WTC11 (cell line): ENCODE data around the gene NEURL1B. TPM values are rescaled to one million over a fixed set of nuclear protein-coding genes. Genes with fewer than 3 reads are reported as not detected.
A peak's percentile ranks its signal among the peaks of the same experiment; 100 is the strongest.

ENCODE experiments used
- ATAC-seq: fragments of 200-7000 bp; cut with Tn5 transposase; 2 replicates; pipeline ENCODE4 v1.10.0; 2021; ENCODE audit warnings: mild to moderate bottlenecking, moderate library complexity
- CTCF ChIA-PET: fragments of 300-600 bp; sonication (Branson Sonifier 250); formaldehyde crosslinking; loops from one replicate; lab custom pipeline; 2021; ENCODE audit warnings: antibody characterized with exemption; lab: Charles Lee
- POLR2A ChIA-PET: fragments of 350-600 bp; sonication (Branson Sonifier 250); formaldehyde crosslinking; loops from one replicate; lab custom pipeline; 2021; ENCODE audit warnings: antibody characterized with exemption; lab: Charles Lee
- DNase-seq: peaks from one replicate; pipeline ENCODE4 v3.0.0; 2021; ENCODE audit warnings: low spot score
- H3K27ac Mint-ChIP-seq: 2 replicates; pipeline ENCODE4 v1.8.0; 2021; ENCODE audit warnings: mixed read lengths
- H3K27me3 Mint-ChIP-seq: 2 replicates; pipeline ENCODE4 v1.8.0; 2021; ENCODE audit warnings: low read depth, mild to moderate bottlenecking, moderate library complexity, mixed read lengths
- H3K36me3 Mint-ChIP-seq: 2 replicates; pipeline ENCODE4 v1.8.0; 2021; ENCODE audit warnings: mixed read lengths
- H3K4me1 Mint-ChIP-seq: 2 replicates; pipeline ENCODE4 v1.8.0; 2022; ENCODE audit warnings: mixed read lengths
- H3K4me3 Mint-ChIP-seq: 2 replicates; pipeline ENCODE4 v1.8.0; 2021; ENCODE audit warnings: mild to moderate bottlenecking, moderate library complexity, mixed read lengths
- H3K9me3 Mint-ChIP-seq: 2 replicates; pipeline ENCODE4 v1.8.0; 2021; ENCODE audit warnings: mixed read lengths
- EMX1 ChIP-seq: fragments of 250-450 bp; sonication (Bioruptor Pico); IDR thresholded peaks from 2 replicates; pipeline ENCODE4 v1.8.0; 2021; ENCODE audit warnings: mild to moderate bottlenecking
- ETV6 ChIP-seq: sonication (generic); formaldehyde crosslinking; IDR thresholded peaks from 2 replicates; pipeline ENCODE4 v1.8.1; 2022; ENCODE audit warnings: mild to moderate bottlenecking, missing genetic modification reagents
- GABPB1 ChIP-seq: sonication (generic); formaldehyde crosslinking; IDR thresholded peaks from 2 replicates; pipeline ENCODE4 v1.8.1; 2023; ENCODE audit warnings: mild to moderate bottlenecking, missing genetic modification reagents
- IRF2 ChIP-seq: sonication (generic); formaldehyde crosslinking; IDR thresholded peaks from 2 replicates; pipeline ENCODE4 v1.8.0; 2022; ENCODE audit warnings: low read depth, missing genetic modification reagents, borderline replicate concordance
- NFYB ChIP-seq: sonication (generic); formaldehyde crosslinking; conservative IDR thresholded peaks from 2 replicates; pipeline ENCODE4 v1.8.0; 2022; ENCODE audit warnings: low read depth, missing genetic modification reagents
- NR3C1 ChIP-seq: sonication (generic); formaldehyde crosslinking; conservative IDR thresholded peaks from 2 replicates; pipeline ENCODE4 v1.8.1; 2023; ENCODE audit warnings: low read depth, mild to moderate bottlenecking, missing genetic modification reagents
- SOX15 ChIP-seq: fragments of 250-450 bp; sonication (Bioruptor Pico); IDR thresholded peaks from 2 replicates; pipeline ENCODE4 v1.9.0; 2021; ENCODE audit warnings: mild to moderate bottlenecking
- ZBTB21 ChIP-seq: sonication (generic); formaldehyde crosslinking; IDR thresholded peaks from 2 replicates; pipeline ENCODE4 v1.8.1; 2023; ENCODE audit warnings: mild to moderate bottlenecking, missing genetic modification reagents, borderline replicate concordance
- ZNF263 ChIP-seq: sonication (generic); formaldehyde crosslinking; IDR thresholded peaks from 2 replicates; pipeline ENCODE4 v1.8.1; 2022; ENCODE audit warnings: low read depth, mild to moderate bottlenecking, moderate library complexity, missing genetic modification reagents
- ZNF317 ChIP-seq: sonication (generic); formaldehyde crosslinking; IDR thresholded peaks from 2 replicates; pipeline ENCODE4 v1.8.1; 2023; ENCODE audit warnings: low read depth, mild to moderate bottlenecking, moderate library complexity, missing genetic modification reagents, borderline replicate concordance
- ZNF396 ChIP-seq: fragments of 250-450 bp; sonication (Bioruptor Pico); IDR thresholded peaks from 2 replicates; pipeline ENCODE4 v1.8.0; 2021; ENCODE audit warnings: mild to moderate bottlenecking, moderate library complexity, borderline replicate concordance
- ZNF416 ChIP-seq: fragments of 250-450 bp; sonication (Bioruptor Pico); IDR thresholded peaks from 2 replicates; pipeline ENCODE4 v1.9.0; 2021; ENCODE audit warnings: mild to moderate bottlenecking, inconsistent platforms
- total RNA-seq: library from RNA; stranded (reverse); gene quantifications from 3 replicates; pipeline ENCODE4 v1.2.3, GENCODE V29; 2021
- TF ChIP-seq, protein P1 (sequence below): sonication (generic); formaldehyde crosslinking; IDR thresholded peaks from 2 replicates; pipeline ENCODE4 v1.8.0; 2022; ENCODE audit warnings: missing genetic modification reagents
- TF ChIP-seq, protein P2 (sequence below): sonication (generic); formaldehyde crosslinking; IDR thresholded peaks from 2 replicates; pipeline ENCODE4 v1.8.0; 2023; ENCODE audit warnings: missing genetic modification reagents
- TF ChIP-seq, protein P3 (sequence below): sonication (generic); formaldehyde crosslinking; IDR thresholded peaks from 2 replicates; pipeline ENCODE4 v1.8.0; 2023; ENCODE audit warnings: missing genetic modification reagents, mild to moderate bottlenecking, borderline replicate concordance
- TF ChIP-seq, protein P4 (sequence below): sonication (generic); formaldehyde crosslinking; IDR thresholded peaks from 2 replicates; pipeline ENCODE4 v1.8.1; 2023; ENCODE audit warnings: mild to moderate bottlenecking, moderate library complexity, missing genetic modification reagents
- TF ChIP-seq, protein P5 (sequence below): sonication (generic); formaldehyde crosslinking; IDR thresholded peaks from 2 replicates; pipeline ENCODE4 v1.8.0; 2022; ENCODE audit warnings: mild to moderate bottlenecking, missing genetic modification reagents
- TF ChIP-seq, protein P6 (sequence below): sonication (generic); formaldehyde crosslinking; conservative IDR thresholded peaks from 2 replicates; pipeline ENCODE4 v1.8.1; 2022; ENCODE audit warnings: mild to moderate bottlenecking, missing genetic modification reagents
- TF ChIP-seq, protein P7 (sequence below): sonication (generic); formaldehyde crosslinking; IDR thresholded peaks from 2 replicates; pipeline ENCODE4 v1.8.1; 2023; ENCODE audit warnings: mild to moderate bottlenecking, missing genetic modification reagents, moderate library complexity
- TF ChIP-seq, protein P8 (sequence below): sonication (generic); formaldehyde crosslinking; IDR thresholded peaks from 2 replicates; pipeline ENCODE4 v1.8.1; 2023; ENCODE audit warnings: mild to moderate bottlenecking, missing genetic modification reagents

The NEURL1B gene
- total RNA-seq, 1 experiment from 2014 or later = 9.8 TPM

DNA sequence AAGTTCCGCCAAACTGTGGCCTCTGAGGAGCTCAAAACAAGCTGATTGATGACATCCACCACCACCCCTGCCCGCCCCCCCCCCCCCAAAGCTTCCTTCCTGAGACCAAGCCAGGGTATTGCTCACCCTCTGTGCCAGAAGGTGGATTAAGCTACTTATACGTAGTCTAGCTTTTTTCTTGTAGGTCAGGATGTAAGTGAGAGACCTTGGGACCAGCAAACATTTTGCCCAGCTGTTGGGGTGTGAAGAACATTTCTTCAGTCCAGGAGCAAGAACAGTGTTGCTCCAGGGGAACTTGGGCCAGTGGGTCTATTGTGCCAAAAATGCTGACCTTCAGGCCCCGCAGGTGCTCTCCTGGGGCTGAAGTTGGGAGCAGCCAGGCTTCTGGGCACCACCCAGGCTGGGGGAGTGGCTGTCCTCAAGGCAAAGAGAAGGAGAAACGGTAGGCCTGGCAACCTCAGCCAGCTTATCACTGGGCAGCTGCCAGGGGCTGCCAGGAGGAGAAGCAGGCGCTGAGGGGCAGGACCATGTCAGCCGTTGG is 18.0 kb downstream of the NEURL1B start (continued):
- TF ChIP-seq, protein P1, sequence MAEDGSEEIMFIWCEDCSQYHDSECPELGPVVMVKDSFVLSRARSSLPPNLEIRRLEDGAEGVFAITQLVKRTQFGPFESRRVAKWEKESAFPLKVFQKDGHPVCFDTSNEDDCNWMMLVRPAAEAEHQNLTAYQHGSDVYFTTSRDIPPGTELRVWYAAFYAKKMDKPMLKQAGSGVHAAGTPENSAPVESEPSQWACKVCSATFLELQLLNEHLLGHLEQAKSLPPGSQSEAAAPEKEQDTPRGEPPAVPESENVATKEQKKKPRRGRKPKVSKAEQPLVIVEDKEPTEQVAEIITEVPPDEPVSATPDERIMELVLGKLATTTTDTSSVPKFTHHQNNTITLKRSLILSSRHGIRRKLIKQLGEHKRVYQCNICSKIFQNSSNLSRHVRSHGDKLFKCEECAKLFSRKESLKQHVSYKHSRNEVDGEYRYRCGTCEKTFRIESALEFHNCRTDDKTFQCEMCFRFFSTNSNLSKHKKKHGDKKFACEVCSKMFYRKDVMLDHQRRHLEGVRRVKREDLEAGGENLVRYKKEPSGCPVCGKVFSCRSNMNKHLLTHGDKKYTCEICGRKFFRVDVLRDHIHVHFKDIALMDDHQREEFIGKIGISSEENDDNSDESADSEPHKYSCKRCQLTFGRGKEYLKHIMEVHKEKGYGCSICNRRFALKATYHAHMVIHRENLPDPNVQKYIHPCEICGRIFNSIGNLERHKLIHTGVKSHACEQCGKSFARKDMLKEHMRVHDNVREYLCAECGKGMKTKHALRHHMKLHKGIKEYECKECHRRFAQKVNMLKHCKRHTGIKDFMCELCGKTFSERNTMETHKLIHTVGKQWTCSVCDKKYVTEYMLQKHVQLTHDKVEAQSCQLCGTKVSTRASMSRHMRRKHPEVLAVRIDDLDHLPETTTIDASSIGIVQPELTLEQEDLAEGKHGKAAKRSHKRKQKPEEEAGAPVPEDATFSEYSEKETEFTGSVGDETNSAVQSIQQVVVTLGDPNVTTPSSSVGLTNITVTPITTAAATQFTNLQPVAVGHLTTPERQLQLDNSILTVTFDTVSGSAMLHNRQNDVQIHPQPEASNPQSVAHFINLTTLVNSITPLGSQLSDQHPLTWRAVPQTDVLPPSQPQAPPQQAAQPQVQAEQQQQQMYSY (CRISPR knock-in tag) = no peak
- TF ChIP-seq ZNF263 (CRISPR knock-in tag) = no peak
- TF ChIP-seq, all 79 proteins: peak for 0

DNA sequence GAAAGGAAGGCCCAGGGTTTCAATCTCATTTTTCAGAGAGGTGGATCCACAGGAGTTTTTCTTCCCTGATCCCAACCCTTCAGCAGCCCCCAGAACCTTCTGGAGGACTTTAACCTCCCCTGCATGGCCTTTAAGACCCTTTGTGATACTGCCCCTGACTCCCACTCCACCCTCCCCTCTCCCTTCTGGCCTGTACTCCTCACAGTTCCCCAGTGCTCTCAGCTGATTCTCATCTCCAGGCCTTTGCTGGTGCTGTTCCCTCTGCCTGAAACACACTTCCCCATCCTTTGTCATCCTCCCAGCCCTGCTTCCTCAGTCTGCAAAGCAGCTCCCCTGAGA is 18.5 kb downstream of the NEURL1B start:
- POLR2A ChIA-PET = interaction anchor here (1.6 kb wide), 1 partner anchor 74 kb away, joined by 4 read pairs; no protein-coding TSS in a partner anchor
- DNase-seq = no peak
- no peak overlapping the region for H3K4me3 Mint-ChIP-seq
- H3K36me3 Mint-ChIP-seq = peaks cover 21% of the 10 kb centered on the region
- H3K27me3 Mint-ChIP-seq = peaks cover 20% of the 10 kb centered on the region
- peaks cover 11% of the 10 kb centered on the region for H3K4me1 Mint-ChIP-seq
- ATAC-seq = no peak
- H3K9me3 Mint-ChIP-seq = peaks cover 24% of the 10 kb centered on the region
- peak overlapping the region; percentile 14; the same call in 1 of the 2 replicates for H3K27ac Mint-ChIP-seq
- CTCF ChIA-PET = interaction anchor here (0.7 to 1.9 kb wide), 10 partner anchors 10 to 207 kb away, joined by 3 to 7 read pairs (median 3); partner anchors contain the start of gene NEURL1B
- TF ChIP-seq, protein P2, sequence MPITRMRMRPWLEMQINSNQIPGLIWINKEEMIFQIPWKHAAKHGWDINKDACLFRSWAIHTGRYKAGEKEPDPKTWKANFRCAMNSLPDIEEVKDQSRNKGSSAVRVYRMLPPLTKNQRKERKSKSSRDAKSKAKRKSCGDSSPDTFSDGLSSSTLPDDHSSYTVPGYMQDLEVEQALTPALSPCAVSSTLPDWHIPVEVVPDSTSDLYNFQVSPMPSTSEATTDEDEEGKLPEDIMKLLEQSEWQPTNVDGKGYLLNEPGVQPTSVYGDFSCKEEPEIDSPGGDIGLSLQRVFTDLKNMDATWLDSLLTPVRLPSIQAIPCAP (CRISPR knock-in tag) = no peak
- no peak for TF ChIP-seq NR3C1 (CRISPR knock-in tag)
- no peak for TF ChIP-seq ZNF317 (CRISPR knock-in tag)
- TF ChIP-seq ZNF416 (CRISPR knock-in tag) = no peak
- no peak for TF ChIP-seq GABPB1 (CRISPR knock-in tag)
- TF ChIP-seq IRF2 (CRISPR knock-in tag) = no peak
- TF ChIP-seq, protein P3, sequence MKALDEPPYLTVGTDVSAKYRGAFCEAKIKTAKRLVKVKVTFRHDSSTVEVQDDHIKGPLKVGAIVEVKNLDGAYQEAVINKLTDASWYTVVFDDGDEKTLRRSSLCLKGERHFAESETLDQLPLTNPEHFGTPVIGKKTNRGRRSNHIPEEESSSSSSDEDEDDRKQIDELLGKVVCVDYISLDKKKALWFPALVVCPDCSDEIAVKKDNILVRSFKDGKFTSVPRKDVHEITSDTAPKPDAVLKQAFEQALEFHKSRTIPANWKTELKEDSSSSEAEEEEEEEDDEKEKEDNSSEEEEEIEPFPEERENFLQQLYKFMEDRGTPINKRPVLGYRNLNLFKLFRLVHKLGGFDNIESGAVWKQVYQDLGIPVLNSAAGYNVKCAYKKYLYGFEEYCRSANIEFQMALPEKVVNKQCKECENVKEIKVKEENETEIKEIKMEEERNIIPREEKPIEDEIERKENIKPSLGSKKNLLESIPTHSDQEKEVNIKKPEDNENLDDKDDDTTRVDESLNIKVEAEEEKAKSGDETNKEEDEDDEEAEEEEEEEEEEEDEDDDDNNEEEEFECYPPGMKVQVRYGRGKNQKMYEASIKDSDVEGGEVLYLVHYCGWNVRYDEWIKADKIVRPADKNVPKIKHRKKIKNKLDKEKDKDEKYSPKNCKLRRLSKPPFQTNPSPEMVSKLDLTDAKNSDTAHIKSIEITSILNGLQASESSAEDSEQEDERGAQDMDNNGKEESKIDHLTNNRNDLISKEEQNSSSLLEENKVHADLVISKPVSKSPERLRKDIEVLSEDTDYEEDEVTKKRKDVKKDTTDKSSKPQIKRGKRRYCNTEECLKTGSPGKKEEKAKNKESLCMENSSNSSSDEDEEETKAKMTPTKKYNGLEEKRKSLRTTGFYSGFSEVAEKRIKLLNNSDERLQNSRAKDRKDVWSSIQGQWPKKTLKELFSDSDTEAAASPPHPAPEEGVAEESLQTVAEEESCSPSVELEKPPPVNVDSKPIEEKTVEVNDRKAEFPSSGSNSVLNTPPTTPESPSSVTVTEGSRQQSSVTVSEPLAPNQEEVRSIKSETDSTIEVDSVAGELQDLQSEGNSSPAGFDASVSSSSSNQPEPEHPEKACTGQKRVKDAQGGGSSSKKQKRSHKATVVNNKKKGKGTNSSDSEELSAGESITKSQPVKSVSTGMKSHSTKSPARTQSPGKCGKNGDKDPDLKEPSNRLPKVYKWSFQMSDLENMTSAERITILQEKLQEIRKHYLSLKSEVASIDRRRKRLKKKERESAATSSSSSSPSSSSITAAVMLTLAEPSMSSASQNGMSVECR = no peak
- no peak for TF ChIP-seq ZBTB21 (CRISPR knock-in tag)
- no peak for TF ChIP-seq EMX1
- TF ChIP-seq, protein P4, sequence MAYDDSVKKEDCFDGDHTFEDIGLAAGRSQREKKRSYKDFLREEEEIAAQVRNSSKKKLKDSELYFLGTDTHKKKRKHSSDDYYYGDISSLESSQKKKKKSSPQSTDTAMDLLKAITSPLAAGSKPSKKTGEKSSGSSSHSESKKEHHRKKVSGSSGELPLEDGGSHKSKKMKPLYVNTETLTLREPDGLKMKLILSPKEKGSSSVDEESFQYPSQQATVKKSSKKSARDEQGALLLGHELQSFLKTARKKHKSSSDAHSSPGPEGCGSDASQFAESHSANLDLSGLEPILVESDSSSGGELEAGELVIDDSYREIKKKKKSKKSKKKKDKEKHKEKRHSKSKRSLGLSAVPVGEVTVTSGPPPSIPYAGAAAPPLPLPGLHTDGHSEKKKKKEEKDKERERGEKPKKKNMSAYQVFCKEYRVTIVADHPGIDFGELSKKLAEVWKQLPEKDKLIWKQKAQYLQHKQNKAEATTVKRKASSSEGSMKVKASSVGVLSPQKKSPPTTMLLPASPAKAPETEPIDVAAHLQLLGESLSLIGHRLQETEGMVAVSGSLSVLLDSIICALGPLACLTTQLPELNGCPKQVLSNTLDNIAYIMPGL (CRISPR knock-in tag) = no peak
- TF ChIP-seq, protein P5, sequence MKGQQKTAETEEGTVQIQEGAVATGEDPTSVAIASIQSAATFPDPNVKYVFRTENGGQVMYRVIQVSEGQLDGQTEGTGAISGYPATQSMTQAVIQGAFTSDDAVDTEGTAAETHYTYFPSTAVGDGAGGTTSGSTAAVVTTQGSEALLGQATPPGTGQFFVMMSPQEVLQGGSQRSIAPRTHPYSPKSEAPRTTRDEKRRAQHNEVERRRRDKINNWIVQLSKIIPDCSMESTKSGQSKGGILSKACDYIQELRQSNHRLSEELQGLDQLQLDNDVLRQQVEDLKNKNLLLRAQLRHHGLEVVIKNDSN = no peak
- TF ChIP-seq, protein P6, sequence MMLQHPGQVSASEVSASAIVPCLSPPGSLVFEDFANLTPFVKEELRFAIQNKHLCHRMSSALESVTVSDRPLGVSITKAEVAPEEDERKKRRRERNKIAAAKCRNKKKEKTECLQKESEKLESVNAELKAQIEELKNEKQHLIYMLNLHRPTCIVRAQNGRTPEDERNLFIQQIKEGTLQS = no peak
- TF ChIP-seq, protein P7, sequence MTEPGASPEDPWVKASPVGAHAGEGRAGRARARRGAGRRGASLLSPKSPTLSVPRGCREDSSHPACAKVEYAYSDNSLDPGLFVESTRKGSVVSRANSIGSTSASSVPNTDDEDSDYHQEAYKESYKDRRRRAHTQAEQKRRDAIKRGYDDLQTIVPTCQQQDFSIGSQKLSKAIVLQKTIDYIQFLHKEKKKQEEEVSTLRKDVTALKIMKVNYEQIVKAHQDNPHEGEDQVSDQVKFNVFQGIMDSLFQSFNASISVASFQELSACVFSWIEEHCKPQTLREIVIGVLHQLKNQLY (CRISPR knock-in tag) = no peak
- TF ChIP-seq ETV6 (CRISPR knock-in tag) = no peak
- TF ChIP-seq SOX15 (CRISPR knock-in tag) = no peak
- no peak for TF ChIP-seq NFYB
- TF ChIP-seq, protein P8, sequence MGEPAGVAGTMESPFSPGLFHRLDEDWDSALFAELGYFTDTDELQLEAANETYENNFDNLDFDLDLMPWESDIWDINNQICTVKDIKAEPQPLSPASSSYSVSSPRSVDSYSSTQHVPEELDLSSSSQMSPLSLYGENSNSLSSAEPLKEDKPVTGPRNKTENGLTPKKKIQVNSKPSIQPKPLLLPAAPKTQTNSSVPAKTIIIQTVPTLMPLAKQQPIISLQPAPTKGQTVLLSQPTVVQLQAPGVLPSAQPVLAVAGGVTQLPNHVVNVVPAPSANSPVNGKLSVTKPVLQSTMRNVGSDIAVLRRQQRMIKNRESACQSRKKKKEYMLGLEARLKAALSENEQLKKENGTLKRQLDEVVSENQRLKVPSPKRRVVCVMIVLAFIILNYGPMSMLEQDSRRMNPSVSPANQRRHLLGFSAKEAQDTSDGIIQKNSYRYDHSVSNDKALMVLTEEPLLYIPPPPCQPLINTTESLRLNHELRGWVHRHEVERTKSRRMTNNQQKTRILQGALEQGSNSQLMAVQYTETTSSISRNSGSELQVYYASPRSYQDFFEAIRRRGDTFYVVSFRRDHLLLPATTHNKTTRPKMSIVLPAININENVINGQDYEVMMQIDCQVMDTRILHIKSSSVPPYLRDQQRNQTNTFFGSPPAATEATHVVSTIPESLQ (CRISPR knock-in tag) = no peak
- no peak for TF ChIP-seq ZNF396 (CRISPR knock-in tag)
